ENCODE data around the gene LDLRAD1.
A peak's percentile ranks its signal among the peaks of the same experiment; 100 is the strongest.

Gene LDLRAD1

DNA sequence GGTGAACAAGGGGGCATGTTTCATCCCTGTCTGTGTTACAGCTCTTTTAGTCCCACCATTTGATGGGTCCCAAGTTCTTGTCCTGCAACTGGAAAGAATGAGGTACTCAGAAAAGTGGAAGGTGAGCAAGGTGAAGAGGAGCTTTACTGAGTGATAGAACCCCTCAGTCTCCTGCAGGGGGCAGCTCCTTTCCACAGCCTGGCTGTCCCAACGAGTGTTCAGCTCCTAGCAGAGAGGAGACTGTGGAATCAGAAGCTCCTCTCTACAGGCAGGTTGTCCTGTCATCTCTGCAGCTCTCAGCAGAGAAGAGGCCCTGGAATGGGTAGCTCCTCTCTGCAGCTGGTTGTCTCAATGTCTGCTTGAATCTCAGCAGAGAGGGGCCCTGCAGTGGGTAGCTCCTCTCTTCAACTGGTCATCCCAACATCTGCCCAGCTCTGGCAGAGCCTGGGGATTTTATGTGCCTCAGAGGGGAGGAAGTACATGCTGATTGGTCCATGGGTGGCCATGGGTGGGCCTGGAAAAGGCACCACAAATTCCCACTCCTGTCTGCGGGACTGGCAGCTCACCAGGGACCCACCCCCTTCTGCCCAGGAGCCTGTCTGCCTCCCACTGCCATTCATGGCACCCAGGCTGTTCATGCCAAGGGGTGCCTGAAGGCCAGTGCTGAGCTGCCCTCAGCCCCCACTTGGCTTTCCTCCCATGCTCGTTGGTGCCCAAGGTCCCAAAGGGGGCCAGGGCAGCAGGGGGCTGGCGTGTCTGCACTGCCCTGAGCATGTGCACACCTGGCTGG, 25.7 kb downstream of the LDLRAD1 start:
- no peak for TF ChIP-seq EGR1 (IDR thresholded peaks at IDR 0.05)
- peak; percentile 53 for TF ChIP-seq RAD21 (IDR thresholded peaks at IDR 0.05; ENCODE audit: low read depth)

DNA sequence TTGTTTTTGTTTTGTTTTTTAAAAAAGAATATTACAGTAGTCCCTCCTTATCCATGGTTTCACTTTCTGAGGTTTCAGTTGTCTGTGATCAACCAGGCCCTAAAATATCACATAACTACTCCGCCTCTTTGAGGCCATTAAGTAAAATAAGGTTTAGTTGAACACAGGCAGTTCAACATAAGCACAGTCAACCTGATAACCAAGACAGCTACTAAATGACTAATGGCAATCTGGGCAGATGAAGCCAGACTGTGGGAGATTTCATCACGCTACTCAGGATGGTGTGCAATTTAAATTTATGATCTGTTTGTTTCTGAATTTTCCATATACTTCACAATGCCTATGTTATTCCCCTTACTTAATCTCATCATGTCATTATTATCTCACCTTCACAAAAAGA, 30.1 kb downstream of the LDLRAD1 start:
- TF ChIP-seq, protein P1, sequence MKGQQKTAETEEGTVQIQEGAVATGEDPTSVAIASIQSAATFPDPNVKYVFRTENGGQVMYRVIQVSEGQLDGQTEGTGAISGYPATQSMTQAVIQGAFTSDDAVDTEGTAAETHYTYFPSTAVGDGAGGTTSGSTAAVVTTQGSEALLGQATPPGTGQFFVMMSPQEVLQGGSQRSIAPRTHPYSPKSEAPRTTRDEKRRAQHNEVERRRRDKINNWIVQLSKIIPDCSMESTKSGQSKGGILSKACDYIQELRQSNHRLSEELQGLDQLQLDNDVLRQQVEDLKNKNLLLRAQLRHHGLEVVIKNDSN (IDR thresholded peaks at IDR 0.05), result no peak
- no peak for TF ChIP-seq CREB1 (IDR thresholded peaks at IDR 0.05; ENCODE audit: low read depth)
- TF ChIP-seq RAD21 (IDR thresholded peaks at IDR 0.05; ENCODE audit: low read depth), result no peak
- no peak for TF ChIP-seq EGR1 (IDR thresholded peaks at IDR 0.05)
- TF ChIP-seq EP300 (IDR thresholded peaks at IDR 0.05; ENCODE audit: borderline replicate concordance), result no peak
- no peak for TF ChIP-seq CEBPB (IDR thresholded peaks at IDR 0.05)
- no peak for TF ChIP-seq NFIC (IDR thresholded peaks at IDR 0.05)
- TF ChIP-seq TEAD4 (IDR thresholded peaks at IDR 0.05), result no peak
- TF ChIP-seq TCF12 (IDR thresholded peaks at IDR 0.05; ENCODE audit: low read depth), result no peak
- TF ChIP-seq YY1 (IDR thresholded peaks at IDR 0.05; ENCODE audit: low read depth), result no peak
- TF ChIP-seq TAF1 (IDR thresholded peaks at IDR 0.05; ENCODE audit: low read depth), result no peak
- no peak for TF ChIP-seq FOXM1 (IDR thresholded peaks at IDR 0.05; ENCODE audit: borderline replicate concordance, low read depth)

DNA sequence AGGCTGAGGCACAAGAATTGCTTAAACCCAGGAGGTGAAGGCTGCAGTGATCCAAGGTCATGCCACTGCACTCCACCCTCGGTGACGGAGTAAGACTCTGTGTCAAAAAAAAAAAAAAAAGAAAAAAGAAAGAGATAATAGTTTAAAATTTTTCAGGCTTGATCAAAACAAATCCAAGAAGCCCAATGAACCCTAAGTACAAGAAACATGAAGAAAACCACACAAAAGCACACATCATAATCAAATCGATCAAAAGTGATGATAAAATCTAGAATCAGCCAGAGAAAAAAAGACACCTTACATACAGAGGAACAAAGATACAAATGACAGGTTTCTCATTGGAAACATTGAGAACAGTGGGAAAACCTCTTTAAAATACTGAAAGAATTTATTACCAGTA, 31.5 kb downstream of the LDLRAD1 start:
- TF ChIP-seq FOXM1 (IDR thresholded peaks at IDR 0.05; ENCODE audit: borderline replicate concordance, low read depth) (no peak), EGR1 (IDR thresholded peaks at IDR 0.05) (no peak), ZBTB7A (IDR thresholded peaks at IDR 0.05; ENCODE audit: low read depth) (no peak), CEBPB (IDR thresholded peaks at IDR 0.05) (no peak), EP300 (IDR thresholded peaks at IDR 0.05; ENCODE audit: borderline replicate concordance) (no peak), RAD21 (IDR thresholded peaks at IDR 0.05; ENCODE audit: low read depth) (no peak), TCF12 (IDR thresholded peaks at IDR 0.05; ENCODE audit: low read depth) (no peak), TAF1 (IDR thresholded peaks at IDR 0.05; ENCODE audit: low read depth) (no peak), TEAD4 (IDR thresholded peaks at IDR 0.05) (no peak)
- TF ChIP-seq, protein P1 (IDR thresholded peaks at IDR 0.05), result no peak

DNA sequence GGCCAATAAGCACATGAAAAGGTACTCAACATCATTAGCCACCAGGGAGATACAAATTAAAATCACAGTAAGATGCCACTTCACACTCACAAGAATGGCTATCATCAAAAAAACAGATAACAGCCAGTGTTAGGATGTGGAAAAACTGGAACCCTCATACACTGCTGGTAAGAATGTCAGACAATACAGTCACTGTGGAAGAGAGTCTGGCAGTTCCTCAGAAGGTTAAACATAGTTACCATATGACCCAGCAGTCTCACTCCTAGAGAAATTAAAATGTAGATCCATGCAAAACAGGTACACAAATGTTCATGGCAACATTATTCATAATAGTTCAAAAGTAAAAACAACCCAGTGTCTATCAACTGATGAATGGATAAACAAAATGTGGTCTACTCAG, 33.3 kb downstream of the LDLRAD1 start:
- TF ChIP-seq NFIC (IDR thresholded peaks at IDR 0.05), result no peak
- TF ChIP-seq, protein P1 (IDR thresholded peaks at IDR 0.05), result no peak
- TF ChIP-seq CREB1 (IDR thresholded peaks at IDR 0.05; ENCODE audit: low read depth), result no peak
- no peak for TF ChIP-seq EGR1 (IDR thresholded peaks at IDR 0.05)
- TF ChIP-seq RAD21 (IDR thresholded peaks at IDR 0.05; ENCODE audit: low read depth), result no peak
- TF ChIP-seq TEAD4 (IDR thresholded peaks at IDR 0.05), result no peak
- TF ChIP-seq FOXM1 (IDR thresholded peaks at IDR 0.05; ENCODE audit: borderline replicate concordance, low read depth), result no peak
- TF ChIP-seq, protein P2, sequence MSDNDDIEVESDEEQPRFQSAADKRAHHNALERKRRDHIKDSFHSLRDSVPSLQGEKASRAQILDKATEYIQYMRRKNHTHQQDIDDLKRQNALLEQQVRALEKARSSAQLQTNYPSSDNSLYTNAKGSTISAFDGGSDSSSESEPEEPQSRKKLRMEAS (IDR thresholded peaks at IDR 0.05), result no peak

DNA sequence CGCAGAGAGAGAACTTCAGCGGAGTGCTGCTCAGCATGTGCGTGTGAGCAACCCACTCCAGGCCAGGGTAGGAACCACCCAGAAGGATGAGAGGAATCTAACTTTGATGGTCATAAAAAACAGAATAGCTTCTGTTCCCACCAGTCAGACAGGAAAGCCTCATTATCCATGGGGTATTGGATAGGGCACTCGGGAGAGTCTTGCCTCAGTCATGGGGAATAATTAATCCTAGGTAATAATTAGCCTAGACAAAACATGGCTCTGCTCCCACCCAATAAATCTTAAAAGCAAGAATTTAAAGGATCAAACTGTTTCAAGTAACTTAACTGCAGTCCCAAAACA, 35.3 kb downstream of the LDLRAD1 start:
- TF ChIP-seq, protein P1 (IDR thresholded peaks at IDR 0.05), result no peak
- TF ChIP-seq TAF1 (IDR thresholded peaks at IDR 0.05; ENCODE audit: low read depth) (no peak), EP300 (IDR thresholded peaks at IDR 0.05; ENCODE audit: borderline replicate concordance) (no peak), CEBPB (IDR thresholded peaks at IDR 0.05) (no peak), NFIC (IDR thresholded peaks at IDR 0.05) (no peak), TEAD4 (IDR thresholded peaks at IDR 0.05) (no peak), YY1 (IDR thresholded peaks at IDR 0.05; ENCODE audit: low read depth) (no peak), RAD21 (IDR thresholded peaks at IDR 0.05; ENCODE audit: low read depth) (no peak), CREB1 (IDR thresholded peaks at IDR 0.05; ENCODE audit: low read depth) (no peak), TCF12 (IDR thresholded peaks at IDR 0.05; ENCODE audit: low read depth) (no peak), EGR1 (IDR thresholded peaks at IDR 0.05) (no peak), ZBTB7A (IDR thresholded peaks at IDR 0.05; ENCODE audit: low read depth) (no peak), FOXM1 (IDR thresholded peaks at IDR 0.05; ENCODE audit: borderline replicate concordance, low read depth) (no peak)
- TF ChIP-seq, protein P2 (IDR thresholded peaks at IDR 0.05), result no peak
- TF ChIP-seq, protein P3, sequence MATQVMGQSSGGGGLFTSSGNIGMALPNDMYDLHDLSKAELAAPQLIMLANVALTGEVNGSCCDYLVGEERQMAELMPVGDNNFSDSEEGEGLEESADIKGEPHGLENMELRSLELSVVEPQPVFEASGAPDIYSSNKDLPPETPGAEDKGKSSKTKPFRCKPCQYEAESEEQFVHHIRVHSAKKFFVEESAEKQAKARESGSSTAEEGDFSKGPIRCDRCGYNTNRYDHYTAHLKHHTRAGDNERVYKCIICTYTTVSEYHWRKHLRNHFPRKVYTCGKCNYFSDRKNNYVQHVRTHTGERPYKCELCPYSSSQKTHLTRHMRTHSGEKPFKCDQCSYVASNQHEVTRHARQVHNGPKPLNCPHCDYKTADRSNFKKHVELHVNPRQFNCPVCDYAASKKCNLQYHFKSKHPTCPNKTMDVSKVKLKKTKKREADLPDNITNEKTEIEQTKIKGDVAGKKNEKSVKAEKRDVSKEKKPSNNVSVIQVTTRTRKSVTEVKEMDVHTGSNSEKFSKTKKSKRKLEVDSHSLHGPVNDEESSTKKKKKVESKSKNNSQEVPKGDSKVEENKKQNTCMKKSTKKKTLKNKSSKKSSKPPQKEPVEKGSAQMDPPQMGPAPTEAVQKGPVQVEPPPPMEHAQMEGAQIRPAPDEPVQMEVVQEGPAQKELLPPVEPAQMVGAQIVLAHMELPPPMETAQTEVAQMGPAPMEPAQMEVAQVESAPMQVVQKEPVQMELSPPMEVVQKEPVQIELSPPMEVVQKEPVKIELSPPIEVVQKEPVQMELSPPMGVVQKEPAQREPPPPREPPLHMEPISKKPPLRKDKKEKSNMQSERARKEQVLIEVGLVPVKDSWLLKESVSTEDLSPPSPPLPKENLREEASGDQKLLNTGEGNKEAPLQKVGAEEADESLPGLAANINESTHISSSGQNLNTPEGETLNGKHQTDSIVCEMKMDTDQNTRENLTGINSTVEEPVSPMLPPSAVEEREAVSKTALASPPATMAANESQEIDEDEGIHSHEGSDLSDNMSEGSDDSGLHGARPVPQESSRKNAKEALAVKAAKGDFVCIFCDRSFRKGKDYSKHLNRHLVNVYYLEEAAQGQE (IDR thresholded peaks at IDR 0.05; ENCODE audit: low read depth), result no peak

DNA sequence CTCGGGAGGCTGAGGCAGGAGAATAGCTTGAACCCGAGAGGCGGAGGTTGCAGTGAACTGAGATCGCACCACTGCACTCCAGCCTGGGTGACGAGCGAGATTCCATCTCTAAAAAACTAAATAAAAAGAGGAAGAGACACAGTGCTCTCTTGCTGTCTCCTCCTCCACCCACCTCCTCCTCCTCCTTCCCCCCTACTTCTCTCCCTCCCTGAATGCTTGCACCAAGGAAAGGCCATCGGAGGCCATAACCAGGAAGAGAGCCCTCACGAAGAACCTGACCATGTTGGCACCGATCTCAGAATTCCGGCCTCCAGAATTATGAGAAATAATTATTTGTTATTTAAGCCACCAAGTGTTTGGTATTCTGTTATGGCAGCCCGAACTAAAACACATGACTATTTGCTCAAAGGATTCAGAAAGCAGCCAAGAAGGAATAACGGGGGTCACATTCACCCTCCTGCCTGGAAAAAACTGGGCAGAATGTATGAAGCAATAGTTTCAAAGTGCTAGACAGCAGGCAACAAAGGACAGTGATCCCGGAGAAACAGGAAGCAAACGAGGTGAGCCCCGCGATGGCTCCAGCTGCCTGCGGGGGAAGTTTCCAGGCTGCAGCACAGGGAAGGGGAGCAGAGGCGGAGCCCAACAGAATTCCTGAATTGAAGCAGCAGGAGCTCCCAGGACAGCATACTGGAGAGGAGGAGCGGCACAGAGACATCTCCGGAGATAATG, 35.8 kb downstream of the LDLRAD1 start:
- no peak for TF ChIP-seq TAF1 (IDR thresholded peaks at IDR 0.05; ENCODE audit: low read depth)

Measured in Ishikawa (cell line).